Measurements from ENCODE around the gene NCAM2.

Gene NCAM2

GRCh38 chr21:21000591-21001175 is 2.5 kb downstream of the NCAM2 start:
- Histone ChIP-seq H2AFZ (ENCODE audit: low read length) (no peak overlapping the region), H3K9me2 (ENCODE audit: low read depth, low read length) (no peaks in the 10 kb centered on the region), H3K9me3 (ENCODE audit: low read length) (no peaks in the 10 kb centered on the region), H4K20me1 (ENCODE audit: insufficient read depth, low read length) (no peaks in the 10 kb centered on the region), H3K4me2 (ENCODE audit: low read length) (no peak overlapping the region), H3F3A (ENCODE audit: insufficient read depth, low read length) (no peaks in the 10 kb centered on the region), H3K27ac (ENCODE audit: low read depth, low read length, poor library complexity, severe bottlenecking) (no peak overlapping the region), H3K4me3 (ENCODE audit: low read depth, low read length, poor library complexity, severe bottlenecking) (no peak overlapping the region), H3K4me1 (ENCODE audit: insufficient read depth, low read length, severe bottlenecking) (no peaks in the 10 kb centered on the region), H3K27me3 (ENCODE audit: insufficient read depth, low read length) (no peaks in the 10 kb centered on the region), H3K79me2 (ENCODE audit: insufficient read depth, low read length) (no peaks in the 10 kb centered on the region), H3K9ac (ENCODE audit: low read length) (no peak overlapping the region), H3K36me3 (ENCODE audit: insufficient read depth, low read length) (no peaks in the 10 kb centered on the region)
- no peak for TF ChIP-seq CTCF (IDR thresholded peaks at IDR 0.05; ENCODE audit: low read length)
- TF ChIP-seq EZH2 (IDR thresholded peaks at IDR 0.05; ENCODE audit: borderline replicate concordance, low read length) = no peak

- Histone ChIP-seq H3K36me3 (ENCODE audit: insufficient read depth, low read length) (no peaks in the 10 kb centered on the region), H3K79me2 (ENCODE audit: insufficient read depth, low read length) (no peaks in the 10 kb centered on the region), H3K27me3 (ENCODE audit: insufficient read depth, low read length) (no peaks in the 10 kb centered on the region), H3K9me2 (ENCODE audit: low read depth, low read length) (no peaks in the 10 kb centered on the region), H3K9ac (ENCODE audit: low read length) (no peak overlapping the region), H3K9me3 (ENCODE audit: low read length) (no peaks in the 10 kb centered on the region), H4K20me1 (ENCODE audit: insufficient read depth, low read length) (no peaks in the 10 kb centered on the region), H3F3A (ENCODE audit: insufficient read depth, low read length) (no peaks in the 10 kb centered on the region), H3K4me1 (ENCODE audit: insufficient read depth, low read length, severe bottlenecking) (no peaks in the 10 kb centered on the region), H3K27ac (ENCODE audit: low read depth, low read length, poor library complexity, severe bottlenecking) (no peak overlapping the region), H3K4me2 (ENCODE audit: low read length) (no peak overlapping the region), H2AFZ (ENCODE audit: low read length) (no peak overlapping the region), H3K4me3 (ENCODE audit: low read depth, low read length, poor library complexity, severe bottlenecking) (no peak overlapping the region)
- no peak for TF ChIP-seq EZH2 (IDR thresholded peaks at IDR 0.05; ENCODE audit: borderline replicate concordance, low read length)
- TF ChIP-seq CTCF (IDR thresholded peaks at IDR 0.05; ENCODE audit: low read length) = no peak
These were observed 3.4 kb downstream of the NCAM2 start for GRCh38 chr21:21001591-21002100.

- no peak overlapping the region for H3K4me2 ChIP-seq (ENCODE audit: low read length)
- no peak overlapping the region for H3K4me3 ChIP-seq (ENCODE audit: low read depth, low read length, poor library complexity, severe bottlenecking)
- TF ChIP-seq EZH2 (IDR thresholded peaks at IDR 0.05; ENCODE audit: borderline replicate concordance, low read length) (no peak), CTCF (IDR thresholded peaks at IDR 0.05; ENCODE audit: low read length) (no peak)
- H3K27ac ChIP-seq (ENCODE audit: low read depth, low read length, poor library complexity, severe bottlenecking) = no peak overlapping the region
- H3K79me2 ChIP-seq (ENCODE audit: insufficient read depth, low read length) = no peaks in the 10 kb centered on the region
- H3K9me2 ChIP-seq (ENCODE audit: low read depth, low read length) = no peaks in the 10 kb centered on the region
- no peaks in the 10 kb centered on the region for H3K36me3 ChIP-seq (ENCODE audit: insufficient read depth, low read length)
- H2AFZ ChIP-seq (ENCODE audit: low read length) = no peak overlapping the region
- H4K20me1 ChIP-seq (ENCODE audit: insufficient read depth, low read length) = no peaks in the 10 kb centered on the region
- no peak overlapping the region for H3K9ac ChIP-seq (ENCODE audit: low read length)
- H3K4me1 ChIP-seq (ENCODE audit: insufficient read depth, low read length, severe bottlenecking) = no peaks in the 10 kb centered on the region
- H3K9me3 ChIP-seq (ENCODE audit: low read length) = no peaks in the 10 kb centered on the region
- H3K27me3 ChIP-seq (ENCODE audit: insufficient read depth, low read length) = no peaks in the 10 kb centered on the region
- no peaks in the 10 kb centered on the region for H3F3A ChIP-seq (ENCODE audit: insufficient read depth, low read length)
These were observed 3.9 kb downstream of the NCAM2 start for GRCh38 chr21:21002153-21002552.

Data from OCI-LY1 (cell line).